K562 (cell line): ENCODE measurements around the gene AGO1. TPM values are rescaled to one million over a fixed set of nuclear protein-coding genes. Genes with fewer than 3 reads are reported as not detected.

Experiments
- ATF7 ChIP-seq: fragments of 450-650 bp; IDR thresholded peaks from 2 replicates; pipeline ENCODE4 v1.7.1; 2014; ENCODE audit warnings: mild to moderate bottlenecking, moderate library complexity
- BRD4 ChIP-seq: fragments of 200-600 bp; sonication (generic); IDR thresholded peaks from 2 replicates; pipeline ENCODE4 v1.6.1; 2017; ENCODE audit warnings: inconsistent platforms
- CREB3 ChIP-seq: fragments of 450-650 bp; conservative IDR thresholded peaks from 2 replicates; pipeline ENCODE4 v1.6.1; 2016; ENCODE audit warnings: missing genetic modification characterization, low read depth, mild to moderate bottlenecking, missing compliant biosample characterization, moderate library complexity
- HMG20A ChIP-seq: fragments of 450-650 bp; formaldehyde crosslinking; conservative IDR thresholded peaks from 2 replicates; pipeline ENCODE4 v1.4.0; 2020; ENCODE audit warnings: mild to moderate bottlenecking, mixed read lengths
- HNRNPLL ChIP-seq: fragments of 200-400 bp; formaldehyde crosslinking; IDR thresholded peaks from 2 replicates; pipeline ENCODE4 v1.6.1; 2017; ENCODE audit warnings: low read length, low read depth, mild to moderate bottlenecking; ENCODE audit not compliant: poor library complexity, severe bottlenecking
- JUNB ChIP-seq: fragments of 450-650 bp; formaldehyde crosslinking; conservative IDR thresholded peaks from 2 replicates; pipeline ENCODE4 v1.4.0; 2020; ENCODE audit warnings: mild to moderate bottlenecking
- KDM2B ChIP-seq: fragments of 250-450 bp; sonication (Bioruptor Pico); IDR thresholded peaks from 2 replicates; pipeline ENCODE4 v1.8.0; 2021; ENCODE audit warnings: mild to moderate bottlenecking, moderate library complexity
- KLF13 ChIP-seq: fragments of 450-650 bp; IDR thresholded peaks from 2 replicates; pipeline ENCODE4 v1.6.1; 2016; ENCODE audit warnings: missing genetic modification characterization, low read depth, mild to moderate bottlenecking, missing compliant biosample characterization, moderate library complexity, borderline replicate concordance
- NFIC ChIP-seq: fragments of 450-650 bp; IDR thresholded peaks from 2 replicates; pipeline ENCODE4 v1.6.1; 2017; ENCODE audit warnings: mild to moderate bottlenecking, inconsistent platforms
- POLR3A ChIP-seq: IDR thresholded peaks from 2 replicates; pipeline ENCODE4 v1.6.1; 2011; ENCODE audit warnings: borderline replicate concordance, mild to moderate bottlenecking, moderate library complexity; ENCODE audit not compliant: insufficient read length, insufficient read depth; ENCODE audit errors: extremely low read depth
- PTRF ChIP-seq: fragments of 450-650 bp; IDR thresholded peaks from 2 replicates; pipeline ENCODE4 v1.6.1; 2016; ENCODE audit warnings: mild to moderate bottlenecking, missing genetic modification characterization, missing compliant biosample characterization
- RERE ChIP-seq: sonication (generic); formaldehyde crosslinking; IDR thresholded peaks from 2 replicates; pipeline ENCODE4 v1.8.0; 2023; ENCODE audit warnings: missing genetic modification reagents, mild to moderate bottlenecking, borderline replicate concordance
- RREB1 ChIP-seq: fragments of 250-450 bp; sonication (Bioruptor Pico); IDR thresholded peaks from 2 replicates; pipeline ENCODE4 v1.4.0; 2020
- ZBTB9 ChIP-seq: fragments of 450-650 bp; formaldehyde crosslinking; IDR thresholded peaks from 2 replicates; pipeline ENCODE4 v1.4.0; 2020; ENCODE audit warnings: mild to moderate bottlenecking, moderate library complexity
- ZNF224 ChIP-seq: sonication (generic); formaldehyde crosslinking; IDR thresholded peaks from 2 replicates; pipeline ENCODE4 v1.8.0; 2022; ENCODE audit warnings: mild to moderate bottlenecking, missing genetic modification reagents
- polyA plus RNA-seq, 8 experiments: library from polyadenylated mRNA; depleted of rRNA in 4 of 8; stranded (reverse) in 5 of 8; unstranded in 3 of 8; fragments of >200 nt; fragmentation: Nextera tagmentation in 2 of 8; fragmentation: Illumina TruSeq in 1 of 8; extraction: Ambion mirVana in 2 of 8; extraction: Trizol in 1 of 8; gene quantifications; 2 replicates each; pipeline versions ENCODE4 v1.2.1 to v1.2.3, GENCODE V29; 2011 to 2014; ENCODE audit warnings: inconsistent platforms in 1 of 8, missing spikeins in 1 of 8
- total RNA-seq, 7 experiments: library from RNA; depleted of rRNA in 6 of 7; stranded (reverse); fragments of >200 nt in 6 of 7; fragmentation: Illumina TruSeq in 2 of 7; extraction: Trizol in 2 of 7; gene quantifications; 2 replicates each; pipeline versions ENCODE4 v1.2.1 to v1.2.3, GENCODE V29; 2011 to 2021; ENCODE audit warnings: low replicate concordance in 1 of 7

AGO1 gene
- total and polyA plus RNA-seq, 9 of the 15 experiments (the other 6 are each of a cell fraction or from before 2014, with no cell fraction given), result 7.3 to 64.2 (median 26.0) TPM

- TF ChIP-seq RREB1 (CRISPR knock-in tag) (no peak), CREB3 (tag) (no peak), PTRF (no peak), KDM2B (CRISPR knock-in tag) (no peak), ATF7 (peak; percentile 81), POLR3A (no peak), ZBTB9 (CRISPR knock-in tag) (no peak), HMG20A (no peak), ZNF224 (no peak), BRD4 (no peak), RERE (CRISPR knock-in tag) (no peak), NFIC (peak; percentile 44; the same call in 1 of the 2 replicates), JUNB (CRISPR knock-in tag) (no peak), HNRNPLL (no peak), KLF13 (tag) (no peak)
Observed at GRCh38 chr1:35881850-35882273, 1.1 kb upstream of the AGO1 start (continued).
